HUES6 (cell line): ENCODE results near the gene TBL1Y.
"Not testable (repeated sequence)": the region's sequence is repeated elsewhere in the genome, so short reads cannot be mapped to it uniquely, and the experiment has no call there.

Experiments
- H3K27ac ChIP-seq: 2 replicates; pipeline ENCODE4 v1.7.0; 2013; ENCODE audit warnings: low read depth, mild to moderate bottlenecking, low read length, inconsistent platforms
- H3K27me3 ChIP-seq: 2 replicates; pipeline ENCODE4 v1.6.1; 2013; ENCODE audit warnings: low read length; ENCODE audit not compliant: control insufficient read depth, insufficient read depth
- H3K36me3 ChIP-seq: 2 replicates; pipeline ENCODE4 v1.6.1; 2013; ENCODE audit warnings: low read length; ENCODE audit not compliant: control insufficient read depth, insufficient read depth
- H3K4me1 ChIP-seq: 2 replicates; pipeline ENCODE4 v1.6.1; 2013; ENCODE audit warnings: low read length; ENCODE audit not compliant: control insufficient read depth, insufficient read depth
- H3K4me3 ChIP-seq: 2 replicates; pipeline ENCODE4 v1.5.1; 2013; ENCODE audit warnings: low read depth, low read length
- H3K9ac ChIP-seq: one replicate; pipeline ENCODE4 v1.6.1; 2013; ENCODE audit warnings: mild to moderate bottlenecking, low read length
- H3K9me3 ChIP-seq: 2 replicates; pipeline ENCODE4 v1.6.1; 2013; ENCODE audit warnings: low read depth, low read length; ENCODE audit not compliant: control insufficient read depth, insufficient read depth

The TBL1Y gene

GRCh38 chrY:7007911-7008310 is 97.4 kb downstream of the TBL1Y start:
- Histone ChIP-seq H3K27ac (no peak overlapping the region), H3K4me3 (no peak overlapping the region)

GRCh38 chrY:7008578-7009355 is 98.3 kb downstream of the TBL1Y start:
- no peaks in the 10 kb centered on the region for H3K27me3 ChIP-seq
- H3K9ac ChIP-seq, result no peak overlapping the region

More at GRCh38 chrY:7007911-7008310, 97.4 kb downstream of the TBL1Y start:
- H3K36me3 ChIP-seq, result no peaks in the 10 kb centered on the region
- H3K9me3 ChIP-seq, result no peaks in the 10 kb centered on the region
- H3K9ac ChIP-seq, result no peak overlapping the region
- H3K4me1 ChIP-seq, result no peaks in the 10 kb centered on the region
- no peaks in the 10 kb centered on the region for H3K27me3 ChIP-seq

GRCh38 chrY:7013051-7013450 is 102.6 kb downstream of the TBL1Y start:
- H3K27me3 ChIP-seq, result no peaks in the 10 kb centered on the region

More at GRCh38 chrY:7008578-7009355, 98.3 kb downstream of the TBL1Y start:
- no peak overlapping the region for H3K27ac ChIP-seq
- no peaks in the 10 kb centered on the region for H3K36me3 ChIP-seq
- H3K4me3 ChIP-seq, result no peak overlapping the region
- H3K9me3 ChIP-seq, result no peaks in the 10 kb centered on the region
- H3K4me1 ChIP-seq, result no peaks in the 10 kb centered on the region

GRCh38 chrY:7016521-7016920 is 106.0 kb downstream of the TBL1Y start:
- Histone ChIP-seq H3K4me1 (no peaks in the 10 kb centered on the region), H3K9me3 (no peaks in the 10 kb centered on the region), H3K27ac (no peak overlapping the region), H3K9ac (no peak overlapping the region), H3K36me3 (no peaks in the 10 kb centered on the region), H3K4me3 (no peak overlapping the region), H3K27me3 (no peaks in the 10 kb centered on the region)

More at GRCh38 chrY:7013051-7013450, 102.6 kb downstream of the TBL1Y start:
- no peaks in the 10 kb centered on the region for H3K9me3 ChIP-seq
- no peaks in the 10 kb centered on the region for H3K4me1 ChIP-seq
- no peaks in the 10 kb centered on the region for H3K36me3 ChIP-seq
- no peak overlapping the region for H3K27ac ChIP-seq
- no peak overlapping the region for H3K4me3 ChIP-seq
- H3K9ac ChIP-seq, result no peak overlapping the region

GRCh38 chrY:7017244-7018080 is 107.0 kb downstream of the TBL1Y start:
- H3K27me3 ChIP-seq, result no peaks in the 10 kb centered on the region
- no peaks in the 10 kb centered on the region for H3K4me1 ChIP-seq
- no peaks in the 10 kb centered on the region for H3K36me3 ChIP-seq
- no peaks in the 10 kb centered on the region for H3K9me3 ChIP-seq
- no peak overlapping the region for H3K4me3 ChIP-seq
- no peak overlapping the region for H3K27ac ChIP-seq
- H3K9ac ChIP-seq, result no peak overlapping the region

- H3K9me3 ChIP-seq, result no peaks in the 10 kb centered on the region
- H3K36me3 ChIP-seq, result no peaks in the 10 kb centered on the region
- H3K4me3 ChIP-seq, result no peak overlapping the region
- no peak overlapping the region for H3K27ac ChIP-seq
- H3K27me3 ChIP-seq, result no peaks in the 10 kb centered on the region
- no peaks in the 10 kb centered on the region for H3K4me1 ChIP-seq
- H3K9ac ChIP-seq, result no peak overlapping the region
Observed at GRCh38 chrY:7039037-7039436, 128.5 kb downstream of the TBL1Y start.

GRCh38 chrY:7040662-7041061 is 130.2 kb downstream of the TBL1Y start:
- H3K4me1 ChIP-seq, result no peaks in the 10 kb centered on the region
- H3K4me3 ChIP-seq, result no peak overlapping the region

GRCh38 chrY:7041983-7042382 is 131.5 kb downstream of the TBL1Y start:
- H3K27ac ChIP-seq, result no peak overlapping the region
- no peaks in the 10 kb centered on the region for H3K9me3 ChIP-seq
- H3K36me3 ChIP-seq, result no peaks in the 10 kb centered on the region
- no peaks in the 10 kb centered on the region for H3K4me1 ChIP-seq
- no peaks in the 10 kb centered on the region for H3K27me3 ChIP-seq
- no peak overlapping the region for H3K9ac ChIP-seq
- H3K4me3 ChIP-seq, result no peak overlapping the region

More at GRCh38 chrY:7040662-7041061, 130.2 kb downstream of the TBL1Y start:
- H3K9me3 ChIP-seq, result no peaks in the 10 kb centered on the region
- H3K27me3 ChIP-seq, result no peaks in the 10 kb centered on the region
- no peak overlapping the region for H3K9ac ChIP-seq
- no peak overlapping the region for H3K27ac ChIP-seq
- H3K36me3 ChIP-seq, result no peaks in the 10 kb centered on the region

GRCh38 chrY:7052461-7052860 is 142.0 kb downstream of the TBL1Y start:
- H3K9ac ChIP-seq, H3K4me1 ChIP-seq, H3K4me3 ChIP-seq, H3K27me3 ChIP-seq, H3K9me3 ChIP-seq, H3K27ac ChIP-seq, H3K36me3 ChIP-seq: not testable (repeated sequence)

- H3K4me1 ChIP-seq, result no peaks in the 10 kb centered on the region
- no peak overlapping the region for H3K9ac ChIP-seq
- H3K9me3 ChIP-seq, result no peaks in the 10 kb centered on the region
- H3K27ac ChIP-seq, result no peak overlapping the region
- no peaks in the 10 kb centered on the region for H3K27me3 ChIP-seq
- no peak overlapping the region for H3K4me3 ChIP-seq
- H3K36me3 ChIP-seq, result no peaks in the 10 kb centered on the region
Observed at GRCh38 chrY:7056886-7057285, 146.4 kb downstream of the TBL1Y start.

- no peaks in the 10 kb centered on the region for H3K36me3 ChIP-seq
Observed at GRCh38 chrY:7078725-7079124, 168.2 kb downstream of the TBL1Y start.

More at GRCh38 chrY:7078725-7079124, 168.2 kb downstream of the TBL1Y start:
- Histone ChIP-seq H3K9ac (no peak overlapping the region), H3K27me3 (no peaks in the 10 kb centered on the region), H3K9me3 (no peaks in the 10 kb centered on the region), H3K4me3 (no peak overlapping the region), H3K4me1 (no peaks in the 10 kb centered on the region), H3K27ac (no peak overlapping the region)
